ENCODE measurements around the gene RTF2.
"Not testable (repeated sequence)": the region's sequence is repeated elsewhere in the genome, so short reads cannot be mapped to it uniquely, and the experiment has no call there.

RTF2 gene

GRCh38 chr20:56518721-56519398 is 50.4 kb downstream of the RTF2 start:
- TF ChIP-seq CTCF (IDR thresholded peaks at IDR 0.05; ENCODE audit: low read depth, low read length, missing control alignments), result no peak
- H3K4me3 ChIP-seq (ENCODE audit: low read depth, low read length), result no peak overlapping the region
- DNase-seq (ENCODE audit: low read depth), result no peak

GRCh38 chr20:56519551-56519950 is 51.1 kb downstream of the RTF2 start:
- no peak for DNase-seq (ENCODE audit: low read depth)
- H3K4me3 ChIP-seq (ENCODE audit: low read depth, low read length), result no peak overlapping the region
- no peak for TF ChIP-seq CTCF (IDR thresholded peaks at IDR 0.05; ENCODE audit: low read depth, low read length, missing control alignments)

GRCh38 chr20:56520180-56520579 is 51.8 kb downstream of the RTF2 start:
- no peak for TF ChIP-seq CTCF (IDR thresholded peaks at IDR 0.05; ENCODE audit: low read depth, low read length, missing control alignments)
- DNase-seq (ENCODE audit: low read depth), result no peak
- no peak overlapping the region for H3K4me3 ChIP-seq (ENCODE audit: low read depth, low read length)

GRCh38 chr20:56520746-56521354 is 52.4 kb downstream of the RTF2 start:
- H3K4me3 ChIP-seq (ENCODE audit: low read depth, low read length); DNase-seq (ENCODE audit: low read depth): not testable (repeated sequence)

- no peak for TF ChIP-seq CTCF (IDR thresholded peaks at IDR 0.05; ENCODE audit: low read depth, low read length, missing control alignments)
- H3K4me3 ChIP-seq (ENCODE audit: low read depth, low read length), result no peak overlapping the region
- DNase-seq (ENCODE audit: low read depth), result no peak
Observed at GRCh38 chr20:56522311-56522710, 53.9 kb downstream of the RTF2 start.

- not testable (repeated sequence) for H3K4me3 ChIP-seq (ENCODE audit: low read depth, low read length); DNase-seq (ENCODE audit: low read depth)
Observed at GRCh38 chr20:56524444-56524843, 56.0 kb downstream of the RTF2 start, which contains the start of gene FAM209A. FAM209A (plus strand) TSS chr20:56524744; CDS start chr20:56524809, 65 bp downstream.

- DNase-seq (ENCODE audit: low read depth), result no peak
- TF ChIP-seq CTCF (IDR thresholded peaks at IDR 0.05; ENCODE audit: low read depth, low read length, missing control alignments), result no peak
- no peak overlapping the region for H3K4me3 ChIP-seq (ENCODE audit: low read depth, low read length)
Observed at GRCh38 chr20:56527521-56527920, 59.1 kb downstream of the RTF2 start.

GRCh38 chr20:56532946-56533345 is 64.5 kb downstream of the RTF2 start, which contains the start of gene FAM209B:
FAM209B (plus strand) TSS chr20:56533246; CDS start chr20:56533342, 96 bp downstream.
- DNase-seq (ENCODE audit: low read depth), result not testable (repeated sequence)

More at GRCh38 chr20:56532946-56533345, 64.5 kb downstream of the RTF2 start, which contains the start of gene FAM209B:
- H3K4me3 ChIP-seq (ENCODE audit: low read depth, low read length), result not testable (repeated sequence)
